Measurements from ENCODE around the gene GRAMD1B. TPM values are rescaled to one million over a fixed set of nuclear protein-coding genes. Genes with fewer than 3 reads are reported as not detected.
"Not testable (repeated sequence)": the region's sequence is repeated elsewhere in the genome, so short reads cannot be mapped to it uniquely, and the experiment has no call there.

GRAMD1B gene
- total and polyA plus RNA-seq, 5 experiments from 2014 or later, result 0.76 to 10.7 (median 1.3) TPM

- H3K27ac Mint-ChIP-seq, result peak overlapping the region in 7 of 10 donors; percentile 24 to 91 (median 83)
- H3K4me1 Mint-ChIP-seq, result peaks cover 9 to 47% (median 30%) of the 10 kb centered on the region in 4 donors
- H3K27me3 Mint-ChIP-seq, ATAC-seq, H3K36me3 Mint-ChIP-seq, H3K9me3 Mint-ChIP-seq, DNase-seq: not testable (repeated sequence)
- H3K4me3 Mint-ChIP-seq, result peak overlapping the region in 5 of 10 donors; percentile 28 to 72 (median 56)
- POLR2A ChIA-PET, result interaction anchor here (1.0 to 1.3 kb wide), 2 partner anchors 25 to 27 kb away, joined by 3 to 4 read pairs; partner anchors contain the start of gene GRAMD1B
Measured at GRCh38 chr11:123456448-123456847, 26.4 kb downstream of the GRAMD1B start.

- Mint-ChIP-seq H3K27ac (peak overlapping the region; percentile 25 to 92 (median 85)), H3K4me3 (peak overlapping the region in 7 of 10 donors; percentile 28 to 63 (median 52)), H3K9me3 (no peaks in the 10 kb centered on the region), H3K4me1 (peaks cover 9 to 44% (median 30%) of the 10 kb centered on the region in 4 donors), H3K36me3 (no peaks in the 10 kb centered on the region), H3K27me3 (no peaks in the 10 kb centered on the region)
- ATAC-seq, result peak; percentile 75 to 78
- POLR2A ChIA-PET, result interaction anchor here (1.0 to 1.3 kb wide), 2 partner anchors 26 to 28 kb away, joined by 3 to 4 read pairs; partner anchors contain the start of gene GRAMD1B
- peak in 2 of 10 donors; percentile 14 to 36 for DNase-seq
Measured at GRCh38 chr11:123457187-123457770, 27.2 kb downstream of the GRAMD1B start.

GRCh38 chr11:123458501-123458900 lies 28.4 kb downstream of the GRAMD1B start:
- Mint-ChIP-seq H3K27me3 (no peaks in the 10 kb centered on the region), H3K27ac (peak overlapping the region in 1 of 10 donors; percentile 86), H3K9me3 (no peaks in the 10 kb centered on the region), H3K4me3 (no peak overlapping the region), H3K4me1 (peaks cover 11 to 44% (median 30%) of the 10 kb centered on the region in 4 donors), H3K36me3 (no peaks in the 10 kb centered on the region)
- POLR2A ChIA-PET, result no interaction called here
- ATAC-seq, result no peak
- DNase-seq, result no peak

- Mint-ChIP-seq H3K36me3 (no peaks in the 10 kb centered on the region), H3K9me3 (no peaks in the 10 kb centered on the region), H3K27ac (no peak overlapping the region), H3K4me3 (no peak overlapping the region), H3K4me1 (peaks cover 12 to 31% (median 21%) of the 10 kb centered on the region in 4 donors), H3K27me3 (no peaks in the 10 kb centered on the region)
- POLR2A ChIA-PET, result no interaction called here
- DNase-seq (no peak), ATAC-seq (no peak)
Measured at GRCh38 chr11:123460012-123460700, 30.1 kb downstream of the GRAMD1B start.

GRCh38 chr11:123461164-123461563 lies 31.1 kb downstream of the GRAMD1B start:
- H3K9me3 Mint-ChIP-seq, result no peaks in the 10 kb centered on the region
- POLR2A ChIA-PET, result no interaction called here
- H3K4me1 Mint-ChIP-seq, result peaks cover 10 to 27% (median 17%) of the 10 kb centered on the region in 4 donors
- H3K27ac Mint-ChIP-seq, result no peak overlapping the region
- no peaks in the 10 kb centered on the region for H3K27me3 Mint-ChIP-seq
- DNase-seq (no peak), ATAC-seq (no peak)
- no peak overlapping the region for H3K4me3 Mint-ChIP-seq
- H3K36me3 Mint-ChIP-seq, result no peaks in the 10 kb centered on the region

- H3K36me3 Mint-ChIP-seq, H3K4me3 Mint-ChIP-seq, DNase-seq, ATAC-seq, H3K27me3 Mint-ChIP-seq, H3K4me1 Mint-ChIP-seq, H3K9me3 Mint-ChIP-seq, POLR2A ChIA-PET: not testable (repeated sequence)
- peak overlapping the region in 1 of 10 donors; percentile 60 for H3K27ac Mint-ChIP-seq
Measured at GRCh38 chr11:123465667-123466066, 35.6 kb downstream of the GRAMD1B start.

- H3K36me3 Mint-ChIP-seq, DNase-seq, H3K27me3 Mint-ChIP-seq, ATAC-seq, H3K4me1 Mint-ChIP-seq, H3K9me3 Mint-ChIP-seq, POLR2A ChIA-PET, H3K4me3 Mint-ChIP-seq: not testable (repeated sequence)
- peak overlapping the region in 3 of 10 donors; percentile 35 to 66 (median 60) for H3K27ac Mint-ChIP-seq
Measured at GRCh38 chr11:123466172-123466571, 36.1 kb downstream of the GRAMD1B start.

GRCh38 chr11:123469089-123469488 lies 39.0 kb downstream of the GRAMD1B start:
- no peak for ATAC-seq
- DNase-seq, result no peak
- Mint-ChIP-seq H3K4me3 (no peak overlapping the region), H3K9me3 (no peaks in the 10 kb centered on the region), H3K27me3 (no peaks in the 10 kb centered on the region), H3K4me1 (peaks cover 0 to 10% (median 2%) of the 10 kb centered on the region in 4 donors), H3K36me3 (no peaks in the 10 kb centered on the region), H3K27ac (peak overlapping the region in 1 of 10 donors; percentile 2)
- POLR2A ChIA-PET, result no interaction called here

GRCh38 chr11:123469586-123469985 lies 39.5 kb downstream of the GRAMD1B start:
- DNase-seq (no peak), ATAC-seq (no peak)
- Mint-ChIP-seq H3K4me3 (no peak overlapping the region), H3K27me3 (no peaks in the 10 kb centered on the region), H3K36me3 (no peaks in the 10 kb centered on the region), H3K9me3 (no peaks in the 10 kb centered on the region), H3K27ac (peak overlapping the region in 1 of 10 donors; percentile 32), H3K4me1 (peaks cover 0 to 10% (median 1%) of the 10 kb centered on the region in 4 donors)
- POLR2A ChIA-PET, result no interaction called here

GRCh38 chr11:123470842-123471241 lies 40.8 kb downstream of the GRAMD1B start:
- DNase-seq (no peak), ATAC-seq (no peak)
- H3K4me3 Mint-ChIP-seq, result no peak overlapping the region
- no peaks in the 10 kb centered on the region for H3K27me3 Mint-ChIP-seq
- H3K9me3 Mint-ChIP-seq, result no peaks in the 10 kb centered on the region
- no peak overlapping the region for H3K27ac Mint-ChIP-seq
- POLR2A ChIA-PET, result no interaction called here
- H3K4me1 Mint-ChIP-seq, result peaks cover 0 to 7% (median 0%) of the 10 kb centered on the region in 4 donors
- H3K36me3 Mint-ChIP-seq, result no peaks in the 10 kb centered on the region

GRCh38 chr11:123472236-123472935 lies 42.3 kb downstream of the GRAMD1B start:
- POLR2A ChIA-PET, result no interaction called here
- ATAC-seq (no peak), DNase-seq (no peak)
- Mint-ChIP-seq H3K27me3 (no peaks in the 10 kb centered on the region), H3K36me3 (no peaks in the 10 kb centered on the region), H3K4me3 (no peak overlapping the region), H3K9me3 (no peaks in the 10 kb centered on the region), H3K4me1 (no peaks in the 10 kb centered on the region), H3K27ac (peak overlapping the region in 1 of 10 donors; percentile 41)

GRCh38 chr11:123473941-123474677 lies 44.0 kb downstream of the GRAMD1B start:
- Mint-ChIP-seq H3K27me3 (peaks cover 0 to 2% (median 0%) of the 10 kb centered on the region in 5 donors), H3K4me3 (no peak overlapping the region), H3K9me3 (no peaks in the 10 kb centered on the region), H3K4me1 (peaks cover 3 to 7% (median 6%) of the 10 kb centered on the region in 4 donors), H3K27ac (peak overlapping the region in 1 of 10 donors; percentile 27), H3K36me3 (no peaks in the 10 kb centered on the region)
- DNase-seq (no peak), ATAC-seq (no peak)
- POLR2A ChIA-PET, result no interaction called here

All from naive thymus-derived CD8-positive, alpha-beta T cell (primary cell).